Endothelial cell of umbilical vein (primary cell): ENCODE data around the gene TGFB1. TPM values are rescaled to one million over a fixed set of nuclear protein-coding genes. Genes with fewer than 3 reads are reported as not detected.

Source experiments
- BruUV-seq: library from RNA; stranded (reverse); fragments of 400-500 nt; replicated peaks from 2 replicates; lab custom pipeline; 2021; lab: Mats Ljungman, UMichigan
- CTCF ChIA-PET: fragments of 300-600, 350-600 bp; sonication (Branson Sonifier 250); formaldehyde crosslinking; loops from one replicate; lab custom pipeline; 2021; ENCODE audit warnings: antibody characterized with exemption, inconsistent platforms; lab: Charles Lee
- POLR2A ChIA-PET: fragments of 300-600, 350-600 bp; sonication (Branson Sonifier 250); formaldehyde crosslinking; loops from one replicate; lab custom pipeline; 2021; ENCODE audit warnings: antibody characterized with exemption, inconsistent platforms; lab: Charles Lee
- DNase-seq: peaks from one replicate; pipeline ENCODE4 v3.0.0-alpha.2; 2011; ENCODE audit warnings: low read depth, low spot score
- FAIRE-seq: peaks from 2 replicates; lab custom pipeline; 2011; peaks lifted over from hg19 to GRCh38; lab: Jason Lieb, UNC
- H2AFZ ChIP-seq: 2 replicates; pipeline ENCODE4 v1.6.0; 2012; ENCODE audit warnings: low read depth, low read length, control low read depth, inconsistent platforms
- H3K27ac ChIP-seq: 2 replicates; pipeline ENCODE4 v1.5.1; 2011; ENCODE audit warnings: low read depth, mild to moderate bottlenecking, control low read depth, low read length, moderate library complexity; ENCODE audit not compliant: insufficient read depth
- H3K27me3 ChIP-seq, 2 experiments: 2 replicates each; pipeline versions ENCODE4 v1.6.0 to v1.6.1; 2011; ENCODE audit warnings: low read length in 2 of 2, mixed read lengths in 1 of 2; ENCODE audit not compliant: control insufficient read depth in 2 of 2, insufficient read depth in 2 of 2
- H3K36me3 ChIP-seq, 2 experiments: 2 replicates in 1 of 2; 3 replicates in 1 of 2; pipeline ENCODE4 v1.5.1; 2011; ENCODE audit warnings: low read length in 2 of 2, mild to moderate bottlenecking in 1 of 2, moderate library complexity in 1 of 2; ENCODE audit not compliant: control insufficient read depth in 2 of 2, insufficient read depth in 2 of 2; ENCODE audit errors: extremely low read depth in 1 of 2
- H3K4me1 ChIP-seq: 3 replicates; pipeline ENCODE4 v1.5.1; 2011; ENCODE audit warnings: mild to moderate bottlenecking, low read length; ENCODE audit not compliant: control insufficient read depth, insufficient read depth; ENCODE audit errors: extremely low read depth
- H3K4me2 ChIP-seq: 2 replicates; pipeline ENCODE4 v1.6.1; 2011; ENCODE audit warnings: low read length, control low read depth, mixed read lengths; ENCODE audit not compliant: insufficient read depth
- H3K4me3 ChIP-seq, 3 experiments: fragments of 200-600 bp in 1 of 3; sonication (generic), shearing (Covaris generic) in 1 of 3; replicated peaks in 1 of 3; 2 replicates each; pipeline ENCODE4 v1.5.1; 2011 to 2016; ENCODE audit warnings: control low read depth in 3 of 3, low read length in 3 of 3, mild to moderate bottlenecking in 2 of 3, inconsistent platforms in 1 of 3, low read depth in 1 of 3, moderate library complexity in 1 of 3; ENCODE audit not compliant: insufficient read depth in 1 of 3
- H3K79me2 ChIP-seq: 2 replicates; pipeline ENCODE4 v1.6.0; 2012; ENCODE audit warnings: low read length, inconsistent platforms; ENCODE audit not compliant: control insufficient read depth, insufficient read depth
- H3K9ac ChIP-seq: replicated peaks from 2 replicates; pipeline ENCODE3; 2011; ENCODE audit warnings: low read length, control low read depth; ENCODE audit not compliant: insufficient read depth; ENCODE audit errors: extremely low read depth
- H3K9me1 ChIP-seq: replicated peaks from 3 replicates; pipeline ENCODE4 v1.6.0; 2011; ENCODE audit warnings: mild to moderate bottlenecking, low read length; ENCODE audit not compliant: control insufficient read depth, insufficient read depth; ENCODE audit errors: extremely low read depth
- H3K9me3 ChIP-seq: replicated peaks from 2 replicates; pipeline ENCODE4 v1.5.1; 2012; ENCODE audit warnings: low read length, inconsistent platforms; ENCODE audit not compliant: control insufficient read depth, insufficient read depth
- H4K20me1 ChIP-seq: replicated peaks from 2 replicates; pipeline ENCODE3; 2011; ENCODE audit warnings: mild to moderate bottlenecking, low read length; ENCODE audit not compliant: control insufficient read depth, insufficient read depth; ENCODE audit errors: extremely low read depth
- FOS ChIP-seq: IDR thresholded peaks from 2 replicates; pipeline ENCODE4 v1.6.1; 2011; ENCODE audit warnings: mild to moderate bottlenecking, low read length, moderate library complexity, borderline replicate concordance; ENCODE audit not compliant: insufficient read depth
- GATA2 ChIP-seq: IDR thresholded peaks from 2 replicates; pipeline ENCODE4 v1.7.0; 2011; ENCODE audit warnings: low read depth, mild to moderate bottlenecking, moderate library complexity, mixed read lengths, low read length; ENCODE audit not compliant: insufficient read length, insufficient read depth
- JUN ChIP-seq: IDR thresholded peaks from 2 replicates; pipeline ENCODE4 v1.6.1; 2011; ENCODE audit warnings: borderline replicate concordance, low read depth; ENCODE audit not compliant: insufficient read length, insufficient read depth
- MAX ChIP-seq: IDR thresholded peaks from 2 replicates; pipeline ENCODE4 v1.6.1; 2011; ENCODE audit not compliant: insufficient read depth, insufficient read length
- MYC ChIP-seq: IDR thresholded peaks from one replicate; pipeline ENCODE4 v1.6.1; 2011; ENCODE audit warnings: mild to moderate bottlenecking, low read depth, low read length
- POLR2A ChIP-seq: IDR thresholded peaks from 2 replicates; pipeline ENCODE4 v1.6.1; 2012; ENCODE audit warnings: low read depth, mild to moderate bottlenecking, control low read depth, low read length
- POLR2AphosphoS5 ChIP-seq: IDR thresholded peaks from 2 replicates; pipeline ENCODE4 v1.6.1; 2012; ENCODE audit warnings: low read depth, mild to moderate bottlenecking, control low read depth, low read length, moderate library complexity; ENCODE audit not compliant: insufficient read depth
- dilution Hi-C: fragments of 300-500 bp; cut with MboI; formaldehyde crosslinking; loops from one replicate; pipeline ENCODE4 v1.15.0; 2019; ENCODE audit warnings: low sequenced_read_pairs; ENCODE audit not compliant: extremely low pct_ligation_motif_present
- intact Hi-C: fragments of 100-400 bp; cut with micrococcal nuclease; formaldehyde crosslinking; loops from one replicate; pipeline ENCODE4 v1.10.0; 2022
- polyA plus RNA-seq, 4 experiments: library from polyadenylated mRNA; depleted of rRNA in 3 of 4; stranded (reverse) in 3 of 4; unstranded in 1 of 4; fragments of >200 nt; gene quantifications; 2 replicates each; pipeline versions ENCODE4 v1.2.1 to v1.2.3, GENCODE V29; 2011 to 2012; ENCODE audit warnings: missing spikeins in 1 of 4
- total RNA-seq: library from RNA; stranded (reverse); gene quantifications from 2 replicates; pipeline ENCODE4 v1.2.3, GENCODE V29; 2021
- TF ChIP-seq, protein P1 (sequence below), 2 donors: IDR thresholded peaks; 1 replicate in 1 of 2; 2 replicates in 1 of 2; pipeline ENCODE4 v1.5.1; 2011; ENCODE audit warnings: low read length in 2 of 2, mild to moderate bottlenecking in 2 of 2, moderate library complexity in 2 of 2, control low read depth in 1 of 2, inconsistent platforms in 1 of 2, low read depth in 1 of 2; ENCODE audit not compliant: insufficient read depth in 1 of 2; ENCODE audit errors: extremely low read depth in 1 of 2

TGFB1 gene
- total and polyA plus RNA-seq, 2 donors (not counting 3 experiments of a cell fraction or from before 2014, with no cell fraction given), result 64.4 to 250 TPM

DNA sequence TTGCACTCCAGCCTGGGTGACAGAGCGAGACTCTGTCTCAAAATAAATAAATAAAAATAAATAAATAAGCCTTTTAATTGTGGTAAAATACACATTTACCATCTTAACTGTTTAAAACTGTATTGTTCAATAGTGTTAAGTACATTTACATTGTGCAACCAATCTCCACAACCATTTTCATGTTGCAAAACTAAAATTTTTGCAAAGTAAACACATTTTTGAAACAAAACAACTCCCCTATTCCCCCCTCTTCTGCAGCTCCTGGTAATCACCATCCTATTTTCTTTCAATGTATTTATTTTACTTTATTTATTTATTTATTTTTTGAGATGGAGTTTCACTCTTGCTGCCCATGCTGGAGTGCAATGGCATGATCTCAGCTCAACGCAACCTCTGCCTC, 16.0 kb upstream of the TGFB1 start:
- Histone ChIP-seq H3K4me3 (no peak overlapping the region), H3K4me1 (peaks cover 19% of the 10 kb centered on the region), H3K9me3 (no peaks in the 10 kb centered on the region), H4K20me1 (no peaks in the 10 kb centered on the region), H2AFZ (no peak overlapping the region), H3K36me3 (no peaks in the 10 kb centered on the region), H3K27ac (no peak overlapping the region), H3K4me2 (no peak overlapping the region), H3K9me1 (no peaks in the 10 kb centered on the region), H3K9ac (no peak overlapping the region), H3K27me3 (no peaks in the 10 kb centered on the region), H3K79me2 (peaks cover 29% of the 10 kb centered on the region)
- CTCF ChIA-PET, result interaction anchor here (1.6 kb wide), 1 partner anchor 61 kb away, joined by 4 read pairs; no protein-coding TSS in a partner anchor
- TF ChIP-seq, protein P1, sequence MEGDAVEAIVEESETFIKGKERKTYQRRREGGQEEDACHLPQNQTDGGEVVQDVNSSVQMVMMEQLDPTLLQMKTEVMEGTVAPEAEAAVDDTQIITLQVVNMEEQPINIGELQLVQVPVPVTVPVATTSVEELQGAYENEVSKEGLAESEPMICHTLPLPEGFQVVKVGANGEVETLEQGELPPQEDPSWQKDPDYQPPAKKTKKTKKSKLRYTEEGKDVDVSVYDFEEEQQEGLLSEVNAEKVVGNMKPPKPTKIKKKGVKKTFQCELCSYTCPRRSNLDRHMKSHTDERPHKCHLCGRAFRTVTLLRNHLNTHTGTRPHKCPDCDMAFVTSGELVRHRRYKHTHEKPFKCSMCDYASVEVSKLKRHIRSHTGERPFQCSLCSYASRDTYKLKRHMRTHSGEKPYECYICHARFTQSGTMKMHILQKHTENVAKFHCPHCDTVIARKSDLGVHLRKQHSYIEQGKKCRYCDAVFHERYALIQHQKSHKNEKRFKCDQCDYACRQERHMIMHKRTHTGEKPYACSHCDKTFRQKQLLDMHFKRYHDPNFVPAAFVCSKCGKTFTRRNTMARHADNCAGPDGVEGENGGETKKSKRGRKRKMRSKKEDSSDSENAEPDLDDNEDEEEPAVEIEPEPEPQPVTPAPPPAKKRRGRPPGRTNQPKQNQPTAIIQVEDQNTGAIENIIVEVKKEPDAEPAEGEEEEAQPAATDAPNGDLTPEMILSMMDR (IDR thresholded peaks at IDR 0.05; ENCODE audit: extremely low read depth in 1 of 2, insufficient read depth in 1 of 2, low read depth in 1 of 2, low read length in 2 of 2), result no peak
- TF ChIP-seq MYC (no peak), MAX (no peak), POLR2AphosphoS5 (no peak), JUN (no peak), FOS (no peak), POLR2A (no peak), GATA2 (no peak)
- BruUV-seq, result no TSS peak
- dilution Hi-C loops, result no loop called here
- FAIRE-seq, result no peak
- intact Hi-C loops, result no loop called here
- POLR2A ChIA-PET, result no interaction called here
- DNase-seq, result no peak
